HL-60 (cell line): ENCODE data around the gene SRMS.

Experiments used
- CTCF ChIP-seq: IDR thresholded peaks from one replicate; pipeline ENCODE4 v1.5.1; 2011; ENCODE audit warnings: low read length, control low read depth, inconsistent platforms; ENCODE audit not compliant: insufficient read depth
- GABPA ChIP-seq: IDR thresholded peaks from 2 replicates; pipeline ENCODE4 v1.6.1; 2012; ENCODE audit warnings: low read depth
- POLR2AphosphoS5 ChIP-seq: IDR thresholded peaks from 2 replicates; pipeline ENCODE4 v1.6.1; 2012; ENCODE audit warnings: low read depth
- SPI1 ChIP-seq: IDR thresholded peaks from 2 replicates; pipeline ENCODE4 v1.6.1; 2012; ENCODE audit warnings: low read depth, mild to moderate bottlenecking, borderline replicate concordance

DNA sequence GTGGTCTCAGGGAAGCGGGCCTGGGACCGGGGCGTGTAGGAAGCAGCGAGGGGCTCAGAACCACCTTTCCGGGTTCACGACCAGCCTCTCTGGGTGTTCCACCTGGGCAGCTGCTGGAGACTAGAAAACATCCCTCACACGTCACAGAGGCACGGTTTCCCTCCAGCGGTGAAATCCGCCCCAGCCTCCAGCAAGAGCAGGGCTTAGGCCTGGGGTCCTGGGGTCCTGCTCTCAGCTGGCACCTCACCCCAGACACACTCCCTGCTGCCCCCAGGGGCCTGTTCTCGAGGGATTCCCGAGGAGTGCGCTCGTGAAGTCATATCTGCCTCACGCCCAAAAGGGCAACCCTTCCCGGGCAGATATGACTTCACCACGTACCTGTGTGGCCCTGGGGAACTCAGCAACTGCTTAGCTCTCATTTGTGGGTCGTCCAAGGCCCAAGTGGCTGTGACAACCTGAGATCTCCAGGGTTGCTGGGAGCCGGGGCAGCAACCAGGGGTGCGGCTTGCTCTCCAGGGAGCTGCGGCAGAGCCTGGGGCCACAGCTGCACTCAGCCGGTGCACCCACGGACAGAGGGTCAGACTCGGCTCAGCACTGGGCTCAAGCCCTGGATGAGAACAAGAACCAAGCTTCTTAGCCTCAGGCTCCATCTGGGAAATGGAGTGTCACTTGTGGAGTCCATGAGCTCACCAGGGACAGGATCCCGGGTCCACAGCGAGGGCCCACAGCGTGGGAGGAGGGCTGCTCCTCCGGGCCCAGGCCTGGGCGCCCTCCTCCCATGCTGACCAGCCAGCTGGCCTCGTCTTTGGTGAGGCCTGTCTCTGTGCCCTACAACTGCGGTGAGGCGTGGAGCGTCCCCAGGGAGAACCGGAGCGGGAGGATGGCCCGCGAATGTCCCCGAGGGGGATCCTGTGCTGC lies 7.1 kb upstream of the SRMS start:
- TF ChIP-seq CTCF (no peak), SPI1 (no peak), POLR2AphosphoS5 (no peak), GABPA (no peak)
